DMS53 treated with DMSO at 0.1 percent for 48 hours (cell line): Measurements from ENCODE around the gene GASK1A.

Source experiments
- DNase-seq: peaks from one replicate; lab custom pipeline; 2025; ENCODE audit not compliant: unreplicated experiment; lab: John Stamatoyannopoulos, UW

GASK1A gene

GRCh38 chr3:43082457-43082856 is 103.3 kb downstream of the GASK1A start:
- DNase-seq, result no peak

- DNase-seq, result no peak
Observed at GRCh38 chr3:43086460-43087165, 107.5 kb downstream of the GASK1A start.

GRCh38 chr3:43087249-43087776 is 108.2 kb downstream of the GASK1A start:
- DNase-seq, result no peak

GRCh38 chr3:43089081-43089480 is 110.0 kb downstream of the GASK1A start:
- DNase-seq, result no peak

GRCh38 chr3:43090238-43090637 is 111.1 kb downstream of the GASK1A start:
- DNase-seq, result no peak

- no peak for DNase-seq
Observed at GRCh38 chr3:43091481-43091880, 112.4 kb downstream of the GASK1A start.

- no peak for DNase-seq
Observed at GRCh38 chr3:43093006-43093405, 113.9 kb downstream of the GASK1A start.

GRCh38 chr3:43093974-43094373 is 114.9 kb downstream of the GASK1A start:
- no peak for DNase-seq

GRCh38 chr3:43094381-43094780 is 115.3 kb downstream of the GASK1A start:
- no peak for DNase-seq

GRCh38 chr3:43094851-43095250 is 115.7 kb downstream of the GASK1A start:
- DNase-seq, result no peak

- DNase-seq, result no peak
Observed at GRCh38 chr3:43095370-43095769, 116.3 kb downstream of the GASK1A start.

GRCh38 chr3:43096761-43097160 is 117.7 kb downstream of the GASK1A start:
- no peak for DNase-seq

- no peak for DNase-seq
Observed at GRCh38 chr3:43097400-43098080, 118.4 kb downstream of the GASK1A start.

GRCh38 chr3:43098761-43099160 is 119.7 kb downstream of the GASK1A start:
- no peak for DNase-seq

- DNase-seq, result no peak
Observed at GRCh38 chr3:43102773-43103480, 123.8 kb downstream of the GASK1A start.

- DNase-seq, result no peak
Observed at GRCh38 chr3:43104039-43104438, 124.9 kb downstream of the GASK1A start.

- DNase-seq, result no peak
Observed at GRCh38 chr3:43104660-43105595, 125.8 kb downstream of the GASK1A start.

GRCh38 chr3:43105596-43106292 is 126.6 kb downstream of the GASK1A start, which contains the start of gene POMGNT2:
Gene POMGNT2, minus strand, starts transcription at chr3:43106079. Its CDS starts 24,648 bp downstream, at chr3:43081431.
- peak; percentile 50 for DNase-seq

GRCh38 chr3:43106293-43106628 is 127.2 kb downstream of the GASK1A start:
- no peak for DNase-seq
